NCI-H2227 (cell line): ENCODE results near the gene SUPT16H.
"Not testable (repeated sequence)": the region's sequence is repeated elsewhere in the genome, so short reads cannot be mapped to it uniquely, and the experiment has no call there.

Source experiments
- DNase-seq: peaks from one replicate; lab custom pipeline; 2025; ENCODE audit not compliant: unreplicated experiment; lab: John Stamatoyannopoulos, UW

SUPT16H gene

GRCh38 chr14:21367582-21368144, 16.2 kb downstream of the SUPT16H start:
- DNase-seq: no peak

- no peak for DNase-seq
Measured at GRCh38 chr14:21356511-21356910, 27.3 kb downstream of the SUPT16H start.

GRCh38 chr14:21352587-21352986, 31.2 kb downstream of the SUPT16H start:
- no peak for DNase-seq

- no peak for DNase-seq
Measured at GRCh38 chr14:21350539-21350938, 33.3 kb downstream of the SUPT16H start.

- no peak for DNase-seq
Measured at GRCh38 chr14:21347201-21347600, 36.6 kb downstream of the SUPT16H start.

GRCh38 chr14:21346532-21347135, 37.2 kb downstream of the SUPT16H start:
- DNase-seq: no peak

GRCh38 chr14:21343035-21343794, 40.6 kb downstream of the SUPT16H start:
- DNase-seq: no peak

- no peak for DNase-seq
Measured at GRCh38 chr14:21334202-21334906, 49.5 kb downstream of the SUPT16H start.

GRCh38 chr14:21332950-21333349, 50.9 kb downstream of the SUPT16H start:
- DNase-seq: no peak

GRCh38 chr14:21326972-21327371, 56.8 kb downstream of the SUPT16H start:
- DNase-seq: no peak

- no peak for DNase-seq
Measured at GRCh38 chr14:21322716-21323115, 61.1 kb downstream of the SUPT16H start.

- DNase-seq: no peak
Measured at GRCh38 chr14:21320913-21321312, 62.9 kb downstream of the SUPT16H start.

- no peak for DNase-seq
Measured at GRCh38 chr14:21317398-21317797, 66.4 kb downstream of the SUPT16H start.

- no peak for DNase-seq
Measured at GRCh38 chr14:21313512-21313911, 70.3 kb downstream of the SUPT16H start.

GRCh38 chr14:21311614-21312013, 72.2 kb downstream of the SUPT16H start:
- DNase-seq: no peak

- DNase-seq: no peak
Measured at GRCh38 chr14:21309956-21310355, 73.9 kb downstream of the SUPT16H start.

- peak; percentile 55 for DNase-seq
Measured at GRCh38 chr14:21309238-21309636, 74.6 kb downstream of the SUPT16H start.

- peak; percentile 96 for DNase-seq
Measured at GRCh38 chr14:21308479-21309237, 75.2 kb downstream of the SUPT16H start.

- no peak for DNase-seq
Measured at GRCh38 chr14:21308132-21308478, 75.7 kb downstream of the SUPT16H start.

- no peak for DNase-seq
Measured at GRCh38 chr14:21307637-21308036, 76.2 kb downstream of the SUPT16H start.

- not testable (repeated sequence) for DNase-seq
Measured at GRCh38 chr14:21302836-21303140, 81.0 kb downstream of the SUPT16H start.
